Effector CD8-positive, alpha-beta T cell (primary cell): ENCODE measurements around the gene MTHFD2.

Experiments used
- DNase-seq: peaks from one replicate; lab custom pipeline; 2025; lab: John Stamatoyannopoulos, UW

Gene MTHFD2

DNA sequence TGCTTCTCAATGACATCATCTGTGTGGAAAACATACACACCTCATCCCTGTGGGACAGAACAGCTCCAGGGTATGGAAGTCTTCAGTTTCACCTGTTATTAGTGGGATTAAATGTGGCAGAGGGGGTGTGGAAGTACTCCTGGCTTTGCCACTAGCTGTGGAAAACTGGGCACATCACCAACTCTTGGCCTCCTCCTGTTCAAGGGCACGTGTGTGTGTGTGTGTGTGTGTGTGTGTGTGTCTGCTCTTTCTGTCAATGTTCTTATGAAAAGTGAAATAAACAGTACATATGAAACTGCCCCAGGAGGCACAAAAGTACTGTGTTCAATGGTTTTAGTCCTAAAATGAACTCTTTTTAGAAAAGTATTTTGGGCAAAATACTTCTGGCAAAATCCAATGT is 65.9 kb downstream of the MTHFD2 start:
- DNase-seq: no peak

DNA sequence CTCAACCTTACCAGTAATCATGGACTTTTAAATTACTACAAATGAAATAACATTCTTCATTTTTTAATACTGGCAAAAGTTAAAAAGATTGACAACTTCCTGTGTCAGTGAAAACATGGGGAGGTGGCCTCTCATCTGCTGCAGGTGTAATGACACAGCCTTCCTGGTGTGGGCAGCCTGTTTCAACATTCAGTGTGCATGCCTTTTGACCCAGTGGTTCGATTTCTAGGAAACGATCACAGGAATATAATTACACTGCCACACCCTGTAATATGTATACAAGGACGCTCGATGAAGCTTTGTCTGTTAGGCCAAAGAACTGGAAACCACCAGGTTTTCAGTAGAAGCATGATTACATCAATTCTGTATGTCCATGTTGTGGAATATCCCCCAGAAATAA is 68.7 kb downstream of the MTHFD2 start:
- DNase-seq: peak; percentile 6
